Measurements from ENCODE around the gene TMEM63A.

Gene TMEM63A

GRCh38 chr1:225908013-225908640 is 25.9 kb upstream of the TMEM63A start:
- H3K4me3 ChIP-seq (ENCODE audit: low read depth, low read length), result no peak overlapping the region
- no peak for TF ChIP-seq CTCF (conservative IDR thresholded peaks at IDR 0.05; ENCODE audit: low read depth, low read length)
- DNase-seq (ENCODE audit: low read depth), result no peak

GRCh38 chr1:225907341-225907740 is 25.2 kb upstream of the TMEM63A start:
- no peak for DNase-seq (ENCODE audit: low read depth)
- no peak for TF ChIP-seq CTCF (conservative IDR thresholded peaks at IDR 0.05; ENCODE audit: low read depth, low read length)
- H3K4me3 ChIP-seq (ENCODE audit: low read depth, low read length), result no peak overlapping the region

DNA sequence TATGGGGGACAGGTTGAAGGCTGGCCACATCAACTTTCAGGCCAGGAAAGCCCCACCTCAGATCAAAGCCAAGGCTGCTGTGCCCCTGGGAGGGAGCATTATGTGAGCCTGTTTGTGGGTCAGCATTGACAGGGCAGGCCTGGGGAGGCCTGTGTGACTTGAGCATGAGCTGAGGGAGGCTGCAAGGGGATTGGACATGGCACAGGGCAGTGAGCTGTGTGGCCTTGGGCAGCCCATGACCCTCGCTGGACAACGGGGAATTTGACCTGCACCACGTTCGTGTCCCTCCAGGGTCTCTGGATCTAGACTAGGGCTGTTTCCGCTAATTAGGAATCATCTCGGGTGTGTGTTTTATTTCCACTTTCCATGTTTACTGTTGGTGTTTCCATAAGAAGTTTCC is 24.3 kb upstream of the TMEM63A start:
- DNase-seq (ENCODE audit: low read depth), result no peak
- H3K4me3 ChIP-seq (ENCODE audit: low read depth, low read length), result no peak overlapping the region
- no peak for TF ChIP-seq CTCF (conservative IDR thresholded peaks at IDR 0.05; ENCODE audit: low read depth, low read length)

GRCh38 chr1:225903623-225904022 is 21.4 kb upstream of the TMEM63A start:
- TF ChIP-seq CTCF (conservative IDR thresholded peaks at IDR 0.05; ENCODE audit: low read depth, low read length), result no peak
- no peak for DNase-seq (ENCODE audit: low read depth)
- no peak overlapping the region for H3K4me3 ChIP-seq (ENCODE audit: low read depth, low read length)

- no peak overlapping the region for H3K4me3 ChIP-seq (ENCODE audit: low read depth, low read length)
- TF ChIP-seq CTCF (conservative IDR thresholded peaks at IDR 0.05; ENCODE audit: low read depth, low read length), result no peak
- DNase-seq (ENCODE audit: low read depth), result no peak
Observed at GRCh38 chr1:225899044-225899925, 17.1 kb upstream of the TMEM63A start.

DNA sequence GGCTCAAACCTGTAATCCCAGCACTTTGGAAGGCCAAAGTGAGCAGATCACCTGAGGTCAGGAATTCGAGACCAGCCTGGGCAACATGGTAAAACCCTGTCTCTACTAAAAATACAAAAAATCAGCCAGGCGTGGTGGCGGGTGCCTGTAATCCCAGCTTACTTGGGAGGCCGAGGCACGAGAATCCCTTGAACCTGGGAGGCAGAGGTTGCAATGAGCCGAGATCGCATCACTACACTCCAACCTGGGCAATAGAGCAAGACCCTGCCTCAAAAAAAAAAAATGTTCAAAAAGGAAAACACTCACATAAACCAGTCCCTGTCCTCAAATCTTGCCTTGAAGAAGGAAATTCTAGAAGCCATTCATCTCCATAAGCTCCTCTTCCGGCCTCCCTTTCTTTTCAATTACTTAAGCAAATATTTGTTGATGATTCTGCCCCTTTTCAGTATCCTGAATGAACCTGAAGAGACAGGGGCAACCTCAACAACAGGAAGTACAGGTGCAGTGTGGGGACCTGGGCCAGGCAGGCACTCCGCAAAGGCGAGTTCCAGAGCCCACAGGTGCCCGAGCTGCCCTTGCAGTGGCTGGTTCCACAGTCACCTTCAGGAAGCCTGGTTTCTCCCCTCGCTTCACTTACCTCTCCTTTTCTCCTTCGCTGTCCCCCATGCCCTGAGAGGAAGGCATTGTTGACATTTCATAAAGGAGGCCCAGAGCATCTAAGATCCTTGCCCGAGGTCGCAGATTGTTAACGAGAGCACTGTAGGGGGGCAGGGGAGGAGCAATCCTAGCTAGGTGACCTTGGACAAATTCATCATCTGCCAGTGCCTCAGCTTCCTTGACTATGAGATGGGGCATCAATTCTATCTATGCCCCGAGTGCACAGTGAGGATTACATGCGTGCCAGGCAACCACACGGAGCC is 15.7 kb upstream of the TMEM63A start:
- no peak for TF ChIP-seq CTCF (conservative IDR thresholded peaks at IDR 0.05; ENCODE audit: low read depth, low read length)
- no peak for DNase-seq (ENCODE audit: low read depth)

More for the DNA sequence above, 15.7 kb upstream of the TMEM63A start:
- H3K4me3 ChIP-seq (ENCODE audit: low read depth, low read length), result no peak overlapping the region
